ENCODE results near the gene HEMGN. TPM values are rescaled to one million over a fixed set of nuclear protein-coding genes. Genes with fewer than 3 reads are reported as not detected.

The HEMGN gene
- total RNA-seq, 1 experiment from 2014 or later = not detected

DNA sequence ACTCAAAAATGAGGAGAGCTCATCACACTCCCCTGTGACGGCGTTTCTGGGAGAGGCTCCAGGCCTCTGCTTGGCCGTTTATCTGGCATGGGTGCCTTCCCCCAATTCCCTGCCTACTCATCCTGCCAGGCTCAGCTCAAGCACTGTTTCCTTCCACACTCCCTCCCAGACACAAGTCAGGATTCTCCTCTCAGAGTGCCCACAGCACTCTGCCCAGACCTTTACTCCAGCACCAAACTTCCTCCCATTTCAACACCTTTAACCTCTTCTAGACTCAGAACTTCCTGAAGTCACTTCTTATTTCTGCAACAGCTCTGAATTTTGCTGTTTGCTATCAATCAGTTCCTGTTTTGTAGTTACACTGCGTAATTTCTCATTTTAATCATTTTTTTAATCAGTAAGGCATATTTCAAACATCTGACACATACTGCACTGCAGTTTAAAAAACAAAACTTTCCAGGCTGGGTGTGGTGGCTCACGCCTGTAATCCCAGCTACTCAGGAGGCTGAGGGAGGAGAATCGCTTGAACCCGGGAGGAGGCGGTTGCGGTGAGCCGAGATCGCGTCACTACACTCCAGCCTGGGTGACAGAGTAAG, 31.6 kb downstream of the HEMGN start:
- in situ Hi-C loops (cut with HindIII; ENCODE audit: low sequenced_read_pairs) = no loop called here
- peak; percentile 21 for DNase-seq (ENCODE audit: low spot score)

DNA sequence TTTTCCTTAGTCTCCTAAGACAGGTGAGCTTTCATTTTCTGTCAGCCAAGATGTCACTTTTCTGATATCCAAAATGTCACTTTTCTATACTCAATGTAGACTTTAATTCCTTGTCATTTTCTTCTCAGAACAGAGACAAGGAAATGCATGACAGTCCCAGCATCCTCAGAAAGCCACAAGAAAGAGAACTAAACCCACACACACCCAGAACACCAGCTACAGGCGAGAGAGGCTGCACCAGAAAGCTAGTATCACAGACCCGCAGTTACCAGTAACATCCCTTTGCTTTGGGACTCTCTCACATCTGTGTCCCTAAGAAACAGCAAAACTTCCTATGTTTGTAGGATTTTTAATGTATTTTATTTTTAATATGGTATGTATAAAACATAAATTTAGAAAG, 32.7 kb downstream of the HEMGN start:
- in situ Hi-C loops (cut with HindIII; ENCODE audit: low sequenced_read_pairs) = no loop called here
- DNase-seq (ENCODE audit: low spot score) = no peak

DNA sequence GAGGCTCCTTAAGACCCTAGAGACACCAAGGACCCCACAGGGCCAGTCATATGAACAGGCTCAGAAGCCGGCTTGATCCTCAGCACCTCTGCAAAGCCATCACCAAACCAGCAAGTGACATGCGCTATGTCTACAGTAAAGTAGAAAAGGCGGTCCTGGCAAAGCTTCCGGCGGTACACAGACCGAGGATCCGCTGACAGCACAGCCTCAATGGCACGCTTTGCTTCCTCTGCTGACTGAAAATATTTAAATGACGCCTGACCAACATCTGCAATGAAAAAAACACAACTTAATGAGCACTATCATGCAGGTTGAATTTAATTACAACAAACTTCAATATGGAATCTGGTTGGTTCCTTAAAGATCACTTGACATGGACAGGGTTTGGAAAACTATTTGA, 33.2 kb downstream of the HEMGN start:
- in situ Hi-C loops (cut with HindIII; ENCODE audit: low sequenced_read_pairs) = no loop called here
- no peak for DNase-seq (ENCODE audit: low spot score)

DNA sequence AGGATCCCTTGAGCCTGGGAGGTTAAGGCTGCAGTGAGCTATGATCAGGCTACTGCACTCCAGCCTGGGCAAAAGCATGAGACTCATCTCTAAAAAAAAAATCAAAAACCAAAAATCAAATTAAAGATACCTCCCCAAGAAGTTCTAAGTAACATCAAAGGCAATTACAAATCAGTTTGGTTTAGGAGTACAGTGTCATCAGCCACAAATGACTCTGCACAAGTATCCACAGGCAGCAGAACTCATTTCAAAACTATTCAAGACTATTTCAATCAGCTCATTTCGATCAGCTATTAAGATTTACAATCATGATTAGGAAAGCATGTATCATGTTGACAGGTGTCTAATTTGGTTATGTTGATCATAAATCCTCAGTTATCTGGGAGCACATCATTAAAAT, 34.8 kb downstream of the HEMGN start:
- in situ Hi-C loops (cut with HindIII; ENCODE audit: low sequenced_read_pairs) = no loop called here
- no peak for DNase-seq (ENCODE audit: low spot score)

DNA sequence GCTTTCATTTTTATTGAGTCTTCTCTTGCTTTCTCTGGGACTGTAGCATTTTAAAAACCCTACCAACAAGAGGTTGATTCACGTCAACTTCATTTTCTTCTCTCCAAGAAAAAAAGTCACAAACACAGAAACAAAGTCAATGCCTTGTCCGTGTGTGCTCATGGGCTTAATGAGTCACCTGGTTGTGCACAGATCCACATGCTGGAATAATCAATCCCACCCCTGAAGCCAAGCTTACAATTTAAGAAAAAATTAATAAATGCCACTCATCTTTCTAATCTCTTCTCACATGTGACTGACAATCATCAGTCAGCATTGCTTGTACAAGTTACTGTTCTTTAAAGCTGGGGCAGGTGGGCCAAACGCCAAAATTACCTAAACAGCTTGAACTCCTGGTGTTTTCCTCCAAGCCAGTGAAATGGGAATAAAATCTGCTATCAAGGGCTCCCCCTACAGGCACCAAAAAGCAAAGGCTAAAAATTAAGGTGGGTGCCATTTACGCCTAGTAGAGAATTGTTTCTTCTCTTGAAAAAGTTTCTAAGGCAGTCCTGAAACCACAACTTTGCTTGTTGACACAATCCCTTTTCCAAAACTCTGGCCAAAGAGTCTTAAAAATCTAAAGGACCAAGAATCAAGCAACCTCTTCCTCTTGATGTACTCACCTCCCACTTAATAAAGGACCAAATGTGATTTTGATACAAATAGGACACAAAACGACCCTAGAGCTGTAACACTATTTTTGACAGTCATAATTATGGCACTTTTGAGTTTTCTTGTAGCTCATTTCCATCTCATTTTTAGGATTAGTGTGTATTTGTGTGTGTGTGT, 37.0 kb downstream of the HEMGN start:
- in situ Hi-C loops (cut with HindIII; ENCODE audit: low sequenced_read_pairs) = no loop called here
- peak; percentile 81 for DNase-seq (ENCODE audit: low spot score)

DNA sequence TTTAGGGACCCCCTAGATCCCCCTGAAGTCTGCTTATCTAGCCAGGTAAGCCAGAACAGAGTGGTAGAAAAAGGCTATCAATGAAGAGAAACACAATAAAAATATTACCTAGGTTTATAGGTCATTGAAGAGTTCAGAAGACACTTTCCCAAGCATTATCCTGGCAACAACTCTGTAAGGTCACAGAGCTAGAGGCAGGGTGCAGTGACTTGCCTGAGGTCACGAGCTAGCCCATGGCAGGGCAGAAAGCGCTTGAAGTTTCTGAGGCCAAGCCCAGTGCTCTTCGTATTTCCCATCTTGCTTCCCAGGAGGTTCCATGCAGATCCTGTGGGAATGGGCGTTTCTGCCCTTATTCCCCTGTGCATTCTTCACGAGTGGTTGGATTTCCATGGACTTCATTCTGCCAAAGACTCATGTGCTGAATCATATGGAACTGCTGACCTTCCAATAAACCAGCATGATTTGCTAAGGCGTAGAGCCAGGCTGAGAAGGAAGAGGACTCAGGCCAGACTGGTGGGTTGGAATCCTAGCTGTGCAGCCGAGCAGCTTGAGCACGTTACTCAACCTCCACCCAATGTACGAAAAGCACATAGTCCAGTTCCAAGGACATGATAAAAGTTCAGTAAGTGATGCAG, 37.8 kb downstream of the HEMGN start:
- DNase-seq (ENCODE audit: low spot score) = no peak
- in situ Hi-C loops (cut with HindIII; ENCODE audit: low sequenced_read_pairs) = no loop called here

DNA sequence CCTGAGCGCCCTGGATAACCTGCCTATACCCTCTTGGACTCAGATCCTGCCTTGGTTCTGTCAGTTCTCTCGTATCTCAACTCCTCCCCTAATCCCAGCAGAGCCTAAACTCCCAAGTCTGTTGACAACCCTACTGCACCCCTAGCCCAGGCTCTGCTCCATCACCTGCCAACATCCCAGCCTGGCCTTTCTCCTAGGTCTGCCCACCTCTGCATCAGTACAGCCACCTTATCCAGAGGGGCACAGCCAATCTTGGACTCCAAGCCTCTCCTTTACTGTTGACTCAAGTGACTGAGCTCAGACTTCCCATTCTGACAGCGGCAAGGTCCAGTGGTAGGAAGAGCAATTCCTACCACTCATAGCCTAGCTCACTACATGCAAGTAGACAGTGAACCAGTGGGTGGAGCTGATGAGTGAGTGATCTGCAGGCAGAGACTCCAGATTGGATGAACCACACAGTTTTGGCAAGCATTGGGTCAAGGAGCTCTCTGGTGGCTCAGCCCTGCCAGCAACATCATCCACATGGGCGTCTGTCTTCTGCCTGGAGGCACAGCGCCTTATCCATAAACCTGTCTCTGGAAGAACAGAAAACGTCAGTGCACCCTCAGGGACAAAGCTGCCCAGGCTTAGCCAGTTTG, 42.2 kb downstream of the HEMGN start:
- DNase-seq (ENCODE audit: low spot score) = no peak
- in situ Hi-C loops (cut with HindIII; ENCODE audit: low sequenced_read_pairs) = no loop called here

DNA sequence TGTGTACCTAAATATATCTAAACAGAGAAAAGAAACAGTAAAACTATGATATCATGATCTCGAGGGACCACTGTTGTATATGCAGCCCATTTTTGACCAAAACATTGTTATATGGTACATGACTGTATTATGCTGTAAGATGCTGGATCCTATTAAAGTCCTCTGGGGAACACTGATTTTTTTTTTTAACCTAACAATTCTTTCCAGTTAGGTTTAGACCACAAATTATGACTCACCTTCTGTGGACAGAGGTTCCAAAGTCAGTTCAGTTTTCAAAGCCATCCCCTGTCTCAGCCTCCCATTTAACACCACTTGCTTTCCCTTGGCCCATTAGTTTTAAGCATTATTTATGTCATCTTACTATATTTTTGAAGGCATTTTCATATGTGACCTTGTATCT, 42.8 kb downstream of the HEMGN start:
- in situ Hi-C loops (cut with HindIII; ENCODE audit: low sequenced_read_pairs) = no loop called here
- no peak for DNase-seq (ENCODE audit: low spot score)

DNA sequence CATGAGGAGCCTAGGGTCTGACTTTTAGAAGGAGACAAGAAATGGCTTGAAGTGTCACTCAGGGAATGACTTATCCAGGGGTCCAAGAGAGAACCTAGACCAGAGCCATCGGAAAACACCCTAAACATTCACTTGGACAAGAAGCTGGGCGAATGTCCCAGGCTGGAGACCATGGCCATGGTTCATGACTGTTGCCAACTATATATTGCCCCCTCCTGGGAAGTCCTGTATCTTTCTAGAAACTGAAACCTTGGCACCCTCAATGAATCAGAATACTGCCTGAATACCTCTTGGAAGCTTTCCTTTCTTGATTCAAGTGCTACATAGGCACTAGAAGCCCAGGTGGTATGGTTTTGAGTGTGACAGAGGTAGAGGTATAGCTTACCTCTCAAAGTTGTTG, 45.6 kb downstream of the HEMGN start:
- in situ Hi-C loops (cut with HindIII; ENCODE audit: low sequenced_read_pairs) = no loop called here
- DNase-seq (ENCODE audit: low spot score) = no peak

DNA sequence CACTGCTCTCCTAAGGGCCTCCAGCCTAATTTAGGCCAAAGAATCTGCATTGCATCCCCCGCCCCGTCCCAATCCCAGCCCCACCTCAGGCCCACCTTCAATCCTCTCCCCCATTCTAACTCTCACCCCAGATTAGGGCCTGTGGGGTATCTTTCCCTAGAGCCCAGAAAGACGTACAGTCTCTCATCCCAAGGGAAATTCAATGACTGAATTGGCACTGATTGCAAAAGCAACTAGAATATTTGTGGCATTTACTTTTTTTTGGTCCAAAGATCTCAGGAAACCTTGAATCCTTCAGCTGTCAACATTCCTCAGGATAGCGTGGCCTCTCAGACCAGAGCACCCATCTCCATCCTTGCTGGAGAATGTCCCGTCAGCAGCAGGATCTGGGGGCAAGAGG, 46.2 kb downstream of the HEMGN start:
- in situ Hi-C loops (cut with HindIII; ENCODE audit: low sequenced_read_pairs) = no loop called here
- DNase-seq (ENCODE audit: low spot score) = no peak

DNA sequence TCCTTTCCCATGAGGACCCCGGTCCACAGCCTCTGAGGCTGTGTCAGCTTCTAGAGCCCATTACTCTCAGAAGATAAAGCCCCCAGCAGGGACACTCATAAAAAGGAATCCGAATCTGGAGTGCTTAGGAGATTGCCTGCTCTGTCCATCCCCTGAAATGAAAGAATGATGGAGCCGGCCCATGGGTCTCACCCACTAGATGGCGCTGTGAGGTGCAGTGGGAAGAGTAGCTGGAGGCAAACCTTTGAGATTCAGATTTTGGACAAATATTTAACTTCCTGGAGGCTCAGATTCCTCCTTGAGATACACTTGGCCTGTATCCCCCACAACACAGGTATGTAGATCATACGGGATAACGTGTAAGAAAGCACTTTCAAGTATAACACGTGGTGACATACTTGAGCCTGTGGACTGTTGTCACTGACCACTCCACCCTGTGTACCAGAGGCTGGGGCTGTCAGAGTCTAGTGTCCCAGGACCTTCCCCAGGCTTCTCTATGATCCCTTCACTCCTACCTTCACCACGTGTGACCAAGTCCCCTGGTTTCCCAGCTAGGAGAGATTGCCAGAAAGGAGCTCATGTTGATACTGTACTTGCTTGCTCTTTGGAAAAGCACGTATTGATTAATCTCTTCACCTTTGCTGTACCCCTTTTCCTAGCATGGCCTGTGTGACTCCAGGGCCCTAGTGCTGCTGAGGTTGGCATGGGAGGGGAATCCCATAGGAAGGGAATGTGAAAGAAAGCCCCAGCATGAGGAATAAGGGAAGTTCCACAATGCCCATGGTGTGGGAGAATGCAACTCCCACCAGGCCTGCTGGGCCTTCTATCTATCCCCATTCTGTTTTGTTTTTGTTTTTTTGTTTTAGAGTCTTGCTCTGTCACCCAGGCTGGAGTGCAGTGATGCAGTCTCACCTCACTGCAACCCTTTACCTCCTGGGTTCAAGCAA, 47.8 kb downstream of the HEMGN start:
- in situ Hi-C loops (cut with HindIII; ENCODE audit: low sequenced_read_pairs) = no loop called here

DNA sequence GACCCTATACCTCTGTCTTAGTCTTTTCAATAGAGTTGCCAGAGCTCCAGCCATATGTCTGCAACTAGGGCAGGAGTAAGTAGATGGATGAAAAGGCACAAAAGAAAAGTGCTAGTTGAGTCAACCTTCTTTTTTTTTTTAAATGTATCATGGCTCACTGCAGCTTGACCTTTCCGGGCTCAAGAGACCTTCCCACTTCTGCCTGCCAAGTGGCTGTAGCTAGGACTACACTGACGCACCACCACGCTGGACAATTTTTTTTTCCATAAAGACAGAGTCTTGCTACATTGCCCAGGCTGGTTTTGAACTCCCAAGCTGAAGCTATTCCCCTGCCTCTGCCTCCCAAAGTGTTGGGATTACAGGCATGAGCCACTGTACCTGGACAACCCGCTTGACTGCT, 57.6 kb downstream of the HEMGN start:
- in situ Hi-C loops (cut with HindIII; ENCODE audit: low sequenced_read_pairs) = no loop called here
- no peak for DNase-seq (ENCODE audit: low spot score)

More for the DNA sequence above, 47.8 kb downstream of the HEMGN start:
- DNase-seq (ENCODE audit: low spot score) = no peak

Other genes with a start within 250 kb of the HEMGN start
- 7.9 and 11.4 TPM in 2 replicates for gene XPA, start 240.8 kb downstream of the HEMGN start, total RNA-seq (2014; rRNA removed; shearing (Covaris generic))
- not detected in 2 replicates for gene FOXE1, start 84.9 kb downstream of the HEMGN start, total RNA-seq (2014; rRNA removed; shearing (Covaris generic))
- 15.1 and 15.6 TPM in 2 replicates for gene TRMO, start 15.7 kb downstream of the HEMGN start, total RNA-seq (2014; rRNA removed; shearing (Covaris generic))
- 8.4 and 10.2 TPM in 2 replicates for gene ANP32B, start 45.2 kb upstream of the HEMGN start, total RNA-seq (2014; rRNA removed; shearing (Covaris generic))
- 122 and 147 TPM in 2 replicates for gene NANS, start 118.6 kb upstream of the HEMGN start, total RNA-seq (2014; rRNA removed; shearing (Covaris generic))
- gene TRIM14, start 181.1 kb upstream of the HEMGN start, total RNA-seq (2014; rRNA removed; shearing (Covaris generic)) = 8.9 and 10.2 TPM in 2 replicates

All from G401 (cell line).